Stimulated activated naive B cell treated with anti-CD40 and anti-IgM and Interleukin-4, amounts not matched to agents 10 μg/mL and 1 μg/mL and 100 μg/mL, for 72 hours (primary cell): Measurements from ENCODE around the gene CRYGN.
A peak's percentile ranks its signal among the peaks of the same experiment; 100 is the strongest.

Experiments
- ATAC-seq, 2 donors: fragments of 150-1000 bp; cut with Tn5 transposase; replicated peaks; 2 replicates each; pipeline ENCODE4 v1.10.0; 2021; ENCODE audit warnings: moderate library complexity in 1 of 2
- DNase-seq: peaks from one replicate; pipeline ENCODE4 v3.0.0; 2021
- H3K27ac Mint-ChIP-seq: one replicate; pipeline ENCODE4 v1.8.0; 2022; ENCODE audit warnings: mild to moderate bottlenecking, mixed read lengths
- H3K27me3 Mint-ChIP-seq, 2 donors: one replicate each; pipeline ENCODE4 v1.8.0; 2022; ENCODE audit warnings: mixed read lengths in 2 of 2
- H3K36me3 Mint-ChIP-seq, 2 donors: one replicate each; pipeline ENCODE4 v1.8.0; 2022; ENCODE audit warnings: mixed read lengths in 2 of 2, mild to moderate bottlenecking in 1 of 2
- H3K4me1 Mint-ChIP-seq, 2 donors: one replicate each; pipeline ENCODE4 v1.8.0; 2022; ENCODE audit warnings: mixed read lengths in 2 of 2, mild to moderate bottlenecking in 1 of 2
- H3K4me3 Mint-ChIP-seq, 2 donors: one replicate each; pipeline ENCODE4 v1.8.0; 2022; ENCODE audit warnings: mild to moderate bottlenecking in 2 of 2, mixed read lengths in 2 of 2, moderate library complexity in 1 of 2
- H3K9me3 Mint-ChIP-seq, 2 donors: one replicate each; pipeline ENCODE4 v1.8.0; 2022; ENCODE audit warnings: mixed read lengths in 2 of 2, mild to moderate bottlenecking in 1 of 2

Gene CRYGN

GRCh38 chr7:151394076-151395035, 45.6 kb downstream of the CRYGN start:
- ATAC-seq = no peak
- no peak overlapping the region for H3K4me3 Mint-ChIP-seq
- DNase-seq = no peak
- H3K9me3 Mint-ChIP-seq = peaks cover 0 to 10% of the 10 kb centered on the region in 2 donors
- H3K4me1 Mint-ChIP-seq = peaks cover 3 to 15% of the 10 kb centered on the region in 2 donors
- no peak overlapping the region for H3K27ac Mint-ChIP-seq
- H3K27me3 Mint-ChIP-seq = peaks cover 28 to 29% of the 10 kb centered on the region in 2 donors
- H3K36me3 Mint-ChIP-seq = no peaks in the 10 kb centered on the region

- Mint-ChIP-seq H3K4me3 (no peak overlapping the region), H3K27me3 (peaks cover 29 to 32% of the 10 kb centered on the region in 2 donors), H3K4me1 (peaks cover 3 to 15% of the 10 kb centered on the region in 2 donors), H3K9me3 (peaks cover 0 to 10% of the 10 kb centered on the region in 2 donors), H3K27ac (no peak overlapping the region), H3K36me3 (no peaks in the 10 kb centered on the region)
- ATAC-seq = no peak
- DNase-seq = no peak
These were observed 46.6 kb downstream of the CRYGN start for GRCh38 chr7:151393031-151393977.

GRCh38 chr7:151392426-151392825, 47.5 kb downstream of the CRYGN start:
- no peak for ATAC-seq
- H3K4me3 Mint-ChIP-seq = no peak overlapping the region
- H3K27me3 Mint-ChIP-seq = peaks cover 29 to 32% of the 10 kb centered on the region in 2 donors
- H3K27ac Mint-ChIP-seq = no peak overlapping the region
- H3K9me3 Mint-ChIP-seq = peaks cover 0 to 5% of the 10 kb centered on the region in 2 donors
- no peaks in the 10 kb centered on the region for H3K36me3 Mint-ChIP-seq
- peaks cover 3 to 15% of the 10 kb centered on the region in 2 donors for H3K4me1 Mint-ChIP-seq
- DNase-seq = no peak

- H3K9me3 Mint-ChIP-seq = peaks cover 0 to under 1% of the 10 kb centered on the region in 2 donors
- DNase-seq (no peak), ATAC-seq (no peak)
- no peak overlapping the region for H3K27ac Mint-ChIP-seq
- H3K4me3 Mint-ChIP-seq = no peak overlapping the region
- peaks cover 3 to 15% of the 10 kb centered on the region in 2 donors for H3K4me1 Mint-ChIP-seq
- peaks cover 29 to 32% of the 10 kb centered on the region in 2 donors for H3K27me3 Mint-ChIP-seq
- no peaks in the 10 kb centered on the region for H3K36me3 Mint-ChIP-seq
These were observed 47.9 kb downstream of the CRYGN start for GRCh38 chr7:151392002-151392401.

- Mint-ChIP-seq H3K9me3 (no peaks in the 10 kb centered on the region), H3K36me3 (no peaks in the 10 kb centered on the region), H3K27me3 (peaks cover 29 to 32% of the 10 kb centered on the region in 2 donors), H3K27ac (no peak overlapping the region), H3K4me1 (peaks cover 3 to 15% of the 10 kb centered on the region in 2 donors), H3K4me3 (no peak overlapping the region)
- DNase-seq (no peak), ATAC-seq (no peak)
These were observed 48.6 kb downstream of the CRYGN start for GRCh38 chr7:151391358-151391730.

- no peaks in the 10 kb centered on the region for H3K36me3 Mint-ChIP-seq
- no peaks in the 10 kb centered on the region for H3K9me3 Mint-ChIP-seq
- no peak overlapping the region for H3K4me3 Mint-ChIP-seq
- H3K27me3 Mint-ChIP-seq = peaks cover 29 to 32% of the 10 kb centered on the region in 2 donors
- H3K27ac Mint-ChIP-seq = no peak overlapping the region
- DNase-seq (no peak), ATAC-seq (no peak)
- H3K4me1 Mint-ChIP-seq = peaks cover 3 to 15% of the 10 kb centered on the region in 2 donors
These were observed 49.2 kb downstream of the CRYGN start for GRCh38 chr7:151390598-151391357.

GRCh38 chr7:151389768-151390597, 50.0 kb downstream of the CRYGN start:
- no peaks in the 10 kb centered on the region for H3K9me3 Mint-ChIP-seq
- ATAC-seq (no peak), DNase-seq (no peak)
- peak overlapping the region; percentile 37 for H3K27ac Mint-ChIP-seq
- H3K27me3 Mint-ChIP-seq = peaks cover 29 to 32% of the 10 kb centered on the region in 2 donors
- no peak overlapping the region for H3K4me3 Mint-ChIP-seq
- peaks cover 3 to 15% of the 10 kb centered on the region in 2 donors for H3K4me1 Mint-ChIP-seq
- H3K36me3 Mint-ChIP-seq = no peaks in the 10 kb centered on the region

GRCh38 chr7:151389096-151389767, 50.7 kb downstream of the CRYGN start:
- Mint-ChIP-seq H3K4me3 (no peak overlapping the region), H3K4me1 (peaks cover 3 to 15% of the 10 kb centered on the region in 2 donors), H3K9me3 (no peaks in the 10 kb centered on the region), H3K36me3 (no peaks in the 10 kb centered on the region), H3K27me3 (peaks cover 29 to 33% of the 10 kb centered on the region in 2 donors), H3K27ac (no peak overlapping the region)
- DNase-seq (no peak), ATAC-seq (no peak)

GRCh38 chr7:151388430-151388829, 51.5 kb downstream of the CRYGN start:
- Mint-ChIP-seq H3K27me3 (peaks cover 24 to 35% of the 10 kb centered on the region in 2 donors), H3K27ac (no peak overlapping the region), H3K36me3 (no peaks in the 10 kb centered on the region), H3K9me3 (no peaks in the 10 kb centered on the region), H3K4me3 (no peak overlapping the region), H3K4me1 (peaks cover 3 to 14% of the 10 kb centered on the region in 2 donors)
- ATAC-seq (no peak), DNase-seq (no peak)

GRCh38 chr7:151388007-151388297, 52.0 kb downstream of the CRYGN start:
- Mint-ChIP-seq H3K27ac (no peak overlapping the region), H3K36me3 (no peaks in the 10 kb centered on the region), H3K4me1 (peaks cover 0 to 9% of the 10 kb centered on the region in 2 donors), H3K4me3 (no peak overlapping the region), H3K9me3 (no peaks in the 10 kb centered on the region), H3K27me3 (peaks cover 19 to 31% of the 10 kb centered on the region in 2 donors)
- DNase-seq (no peak), ATAC-seq (no peak)

GRCh38 chr7:151387161-151388006, 52.6 kb downstream of the CRYGN start:
- Mint-ChIP-seq H3K27me3 (peaks cover 21 to 32% of the 10 kb centered on the region in 2 donors), H3K9me3 (no peaks in the 10 kb centered on the region), H3K36me3 (no peaks in the 10 kb centered on the region), H3K4me3 (no peak overlapping the region), H3K4me1 (peaks cover 2 to 13% of the 10 kb centered on the region in 2 donors), H3K27ac (no peak overlapping the region)
- no peak for DNase-seq
- ATAC-seq = no peak
